Sigmoid colon (tissue), 7 donors: ENCODE data around the gene SPRED2. TPM values are rescaled to one million over a fixed set of nuclear protein-coding genes. Genes with fewer than 3 reads are reported as not detected.

ENCODE experiments used
- DNase-seq: peaks from one replicate; pipeline ENCODE4 v3.0.0-alpha.2; 2019
- H3K27ac ChIP-seq, 4 donors: fragments of 200-600 bp; sonication (generic); one replicate each; pipeline ENCODE4 v1.5.1; 2016 to 2019; ENCODE audit warnings: mild to moderate bottlenecking in 1 of 4
- H3K27me3 ChIP-seq, 3 donors: fragments of 200-600 bp; sonication (generic); one replicate each; pipeline ENCODE4 v1.5.1; 2019; ENCODE audit warnings: mild to moderate bottlenecking in 1 of 3
- H3K36me3 ChIP-seq, 4 donors: fragments of 200-600 bp; sonication (generic); one replicate each; pipeline ENCODE4 v1.5.1; 2016 to 2019
- H3K4me1 ChIP-seq, 4 donors: fragments of 200-600 bp; sonication (generic); one replicate each; pipeline ENCODE4 v1.5.1; 2017 to 2019
- H3K4me3 ChIP-seq, 4 donors: fragments of 200-600 bp; sonication (generic); one replicate each; pipeline ENCODE4 v1.5.1; 2017 to 2019; ENCODE audit warnings: mild to moderate bottlenecking in 2 of 4, moderate library complexity in 1 of 4
- H3K9me3 ChIP-seq, 4 donors: fragments of 200-600 bp in 3 of 4; sonication (generic) in 3 of 4; one replicate each; pipeline versions ENCODE4 v1.5.1 to v1.6.1; 2013 to 2019
- CTCF ChIP-seq, 4 experiments: fragments of 450-650 bp in 3 of 4; fragments of 200-600 bp in 1 of 4; IDR thresholded peaks; one replicate each; pipeline ENCODE4 v1.5.1; 2016 to 2019; ENCODE audit warnings: antibody characterized with exemption in 4 of 4, mild to moderate bottlenecking in 3 of 4, moderate library complexity in 2 of 4
- EP300 ChIP-seq, 4 donors: sonication (generic); formaldehyde crosslinking; IDR thresholded peaks; one replicate each; pipeline ENCODE4 v1.6.1; 2017; ENCODE audit warnings: antibody characterized with exemption in 4 of 4
- POLR2A ChIP-seq, 2 donors: fragments of 450-650 bp; IDR thresholded peaks; one replicate each; pipeline ENCODE4 v1.6.1; 2016; ENCODE audit warnings: antibody characterized with exemption in 2 of 2, mild to moderate bottlenecking in 2 of 2, moderate library complexity in 2 of 2
- POLR2AphosphoS5 ChIP-seq, 4 donors: sonication (generic); formaldehyde crosslinking; IDR thresholded peaks; one replicate each; pipeline ENCODE4 v1.6.1; 2017; ENCODE audit warnings: antibody characterized with exemption in 4 of 4
- WGBS, 2 donors: extraction: QIAGEN DNeasy Blood & Tissue Kit; methylation state at CpG; one replicate each; pipeline ENCODE4 v1.1.7; 2013; 5-methylcytosine and 5-hydroxymethylcytosine counted together
- intact Hi-C: fragments of 100-400 bp; cut with DNase I; formaldehyde crosslinking; loops from one replicate; pipeline ENCODE4 v1.15.1; 2023
- polyA plus RNA-seq, 3 donors: library from polyadenylated mRNA; stranded (reverse); fragments of 200-250 nt; gene quantifications; one replicate each; pipeline ENCODE4 v1.2.3, GENCODE V29; 2013
- total RNA-seq, 4 donors: library from RNA; depleted of rRNA; stranded (reverse); fragments of >200 nt; gene quantifications; one replicate each; pipeline ENCODE4 v1.1.0, GENCODE V29; 2016
- donor health status: healthy with polysubstance abuse.
- donor health status: Bipolar disorder and iron deficiency.
- donor health status: healthy.

Gene SPRED2
- total and polyA plus RNA-seq, 7 donors: 6.1 to 31.2 (median 13.0) TPM

GRCh38 chr2:65434592-65435241 lies 2.3 kb upstream of the SPRED2 start:
- TF ChIP-seq EP300 (IDR thresholded peaks at IDR 0.05) (no peak), POLR2A (IDR thresholded peaks at IDR 0.05) (no peak), CTCF (IDR thresholded peaks at IDR 0.05) (no peak), POLR2AphosphoS5 (IDR thresholded peaks at IDR 0.05) (no peak)
- Histone ChIP-seq H3K9me3 (no peaks in the 10 kb centered on the region), H3K4me3 (peak overlapping the region in 1 of 4 donors; percentile 90), H3K4me1 (peaks cover 7 to 27% (median 15%) of the 10 kb centered on the region in 4 donors), H3K36me3 (no peaks in the 10 kb centered on the region), H3K27me3 (no peaks in the 10 kb centered on the region), H3K27ac (peak overlapping the region; percentile 86 to 94 (median 90))
- 58 to 74% methylated on average over 3 of the region's 3 CpGs for WGBS, 2 donors
- intact Hi-C loops: loop anchor here (2.0 to 10.0 kb wide), 5 partner anchors 118 to 370 kb away; partner anchors contain the start of genes ACTR2 and RAB1A
- no peak for DNase-seq

- H3K4me3 ChIP-seq: peak overlapping the region; percentile 69 to 91 (median 76)
- intact Hi-C loops: loop anchor here (5.0 to 10.0 kb wide), 2 partner anchors 299 to 367 kb away; partner anchors contain the start of gene RAB1A
- no peaks in the 10 kb centered on the region for H3K9me3 ChIP-seq
- H3K27ac ChIP-seq: peak overlapping the region; percentile 88 to 92 (median 89)
- TF ChIP-seq EP300 (IDR thresholded peaks at IDR 0.05): no peak
- no peak for TF ChIP-seq POLR2AphosphoS5 (IDR thresholded peaks at IDR 0.05)
- no peak for TF ChIP-seq POLR2A (IDR thresholded peaks at IDR 0.05)
- TF ChIP-seq CTCF (IDR thresholded peaks at IDR 0.05): no peak
- peaks cover 7 to 22% (median 11%) of the 10 kb centered on the region in 4 donors for H3K4me1 ChIP-seq
- WGBS, 2 donors: 0 to 1% methylated on average over 71 of the region's 71 CpGs
- no peaks in the 10 kb centered on the region for H3K27me3 ChIP-seq
- no peaks in the 10 kb centered on the region for H3K36me3 ChIP-seq
- peak; percentile 80 for DNase-seq
Observed at GRCh38 chr2:65431421-65432226, 775 bp downstream of the SPRED2 start.

GRCh38 chr2:65430603-65431420 lies 1.6 kb downstream of the SPRED2 start:
- WGBS, 2 donors: 0% methylated on average over 95 of the region's 95 CpGs
- Histone ChIP-seq H3K27me3 (no peaks in the 10 kb centered on the region), H3K9me3 (no peaks in the 10 kb centered on the region), H3K4me3 (peak overlapping the region; percentile 69 to 91 (median 76)), H3K4me1 (peaks cover 7 to 22% (median 11%) of the 10 kb centered on the region in 4 donors), H3K36me3 (no peaks in the 10 kb centered on the region), H3K27ac (peak overlapping the region; percentile 88 to 92 (median 89))
- intact Hi-C loops: loop anchor here (5.0 to 10.0 kb wide), 2 partner anchors 299 to 366 kb away; partner anchors contain the start of gene RAB1A
- TF ChIP-seq POLR2A (IDR thresholded peaks at IDR 0.05): peak in 1 of 2 donors; percentile 35
- no peak for TF ChIP-seq CTCF (IDR thresholded peaks at IDR 0.05)
- peak; percentile 21 to 53 (median 26) for TF ChIP-seq POLR2AphosphoS5 (IDR thresholded peaks at IDR 0.05)
- DNase-seq: peak; percentile 81

GRCh38 chr2:65429786-65430602 lies 2.4 kb downstream of the SPRED2 start:
- WGBS, 2 donors: 14 to 39% methylated on average over 17 of the region's 17 CpGs
- Histone ChIP-seq H3K27ac (peak overlapping the region; percentile 88 to 92 (median 89)), H3K27me3 (no peaks in the 10 kb centered on the region), H3K9me3 (no peaks in the 10 kb centered on the region), H3K4me3 (peak overlapping the region; percentile 69 to 91 (median 76)), H3K4me1 (peaks cover 5 to 17% (median 11%) of the 10 kb centered on the region in 4 donors), H3K36me3 (no peaks in the 10 kb centered on the region)
- no peak for DNase-seq
- intact Hi-C loops: loop anchor here (5.0 to 10.0 kb wide), 2 partner anchors 298 to 365 kb away; partner anchors contain the start of gene RAB1A
- TF ChIP-seq POLR2AphosphoS5 (IDR thresholded peaks at IDR 0.05) (no peak), CTCF (IDR thresholded peaks at IDR 0.05) (no peak), EP300 (IDR thresholded peaks at IDR 0.05) (no peak), POLR2A (IDR thresholded peaks at IDR 0.05) (no peak)
